ENCODE measurements around the gene MARCHF4. TPM values are rescaled to one million over a fixed set of nuclear protein-coding genes. Genes with fewer than 3 reads are reported as not detected.

The MARCHF4 gene
- total RNA-seq = 1.4 and 2.6 TPM in 2 replicates

DNA sequence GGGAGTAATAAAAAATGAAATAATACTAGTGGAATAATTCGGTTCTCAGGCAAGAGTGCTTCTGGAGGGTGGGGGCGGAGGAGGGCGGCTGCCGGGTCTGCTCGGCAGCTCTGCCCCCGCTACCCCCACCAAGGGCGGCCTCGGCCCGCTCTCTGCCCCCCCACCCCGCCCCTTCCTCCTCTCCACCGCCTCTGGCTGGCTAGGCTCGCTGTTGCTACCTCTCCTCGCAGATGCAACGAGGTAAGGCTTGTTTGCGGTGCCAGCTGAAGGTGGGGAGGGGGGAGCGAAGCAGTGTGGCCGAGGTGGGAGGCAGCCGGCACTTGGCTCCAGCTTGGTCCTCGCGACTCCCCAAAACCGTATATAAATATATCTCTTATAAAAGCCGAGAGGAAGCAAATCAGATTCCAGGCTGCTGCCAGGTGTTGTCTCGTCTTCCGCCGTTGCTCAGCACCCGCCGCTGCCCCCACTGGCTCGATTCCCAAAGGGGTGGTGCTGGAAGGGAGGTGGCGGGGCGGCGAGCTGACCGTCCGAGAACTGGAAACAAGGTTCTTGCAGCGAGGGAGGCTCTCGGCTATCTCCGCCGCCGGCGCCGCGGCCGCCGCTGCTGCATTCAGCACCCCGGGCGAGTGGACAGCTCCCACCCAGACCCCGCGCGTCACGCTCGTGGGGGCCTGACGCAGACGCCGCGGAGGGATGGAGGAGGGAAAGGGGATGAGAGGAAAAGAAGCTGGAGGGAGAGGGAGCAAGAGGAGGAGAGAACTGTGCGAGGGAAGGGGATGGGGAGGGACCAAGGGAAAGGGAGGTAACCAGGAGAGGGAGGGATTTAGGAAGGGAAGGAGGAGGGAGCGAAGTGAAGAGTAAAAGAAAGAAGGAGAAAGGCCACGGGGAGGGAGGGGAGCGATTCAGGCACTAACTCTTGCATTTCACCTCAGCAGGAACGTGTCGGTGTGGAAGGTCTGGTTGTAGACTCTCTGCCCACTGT is at the start of gene MARCHF4:
Gene MARCHF4 (minus strand): TSS at position 763 of the 982 bp plus-strand sequence. CDS start 2,223 bp downstream, outside the sequence.

GRCh38 chr2:216412022-216412999 is 40.0 kb upstream of the MARCHF4 start, which contains the start of gene SMARCAL1:
Gene SMARCAL1 (plus strand): TSS chr2:216412484. CDS start chr2:216414705, 2,221 bp downstream.

Other genes starting within 250 kb of the MARCHF4 start
- 15.3 and 18.3 TPM in 2 replicates for gene SMARCAL1, start 40.0 kb upstream of the MARCHF4 start, total RNA-seq
- gene RPL37A, start 126.4 kb upstream of the MARCHF4 start, total RNA-seq = 959 and 1,435 TPM in 2 replicates